GM18520 (cell line): ENCODE data around the gene CD248.

Experiments
- ATAC-seq: cut with Tn5 transposase; IDR thresholded peaks from one replicate; pipeline ENCODE4 v1.9.1; 2021; ENCODE audit not compliant: unreplicated experiment

CD248 gene

GRCh38 chr11:66289548-66290329 lies 27.1 kb downstream of the CD248 start:
- peak; percentile 8 for ATAC-seq

DNA sequence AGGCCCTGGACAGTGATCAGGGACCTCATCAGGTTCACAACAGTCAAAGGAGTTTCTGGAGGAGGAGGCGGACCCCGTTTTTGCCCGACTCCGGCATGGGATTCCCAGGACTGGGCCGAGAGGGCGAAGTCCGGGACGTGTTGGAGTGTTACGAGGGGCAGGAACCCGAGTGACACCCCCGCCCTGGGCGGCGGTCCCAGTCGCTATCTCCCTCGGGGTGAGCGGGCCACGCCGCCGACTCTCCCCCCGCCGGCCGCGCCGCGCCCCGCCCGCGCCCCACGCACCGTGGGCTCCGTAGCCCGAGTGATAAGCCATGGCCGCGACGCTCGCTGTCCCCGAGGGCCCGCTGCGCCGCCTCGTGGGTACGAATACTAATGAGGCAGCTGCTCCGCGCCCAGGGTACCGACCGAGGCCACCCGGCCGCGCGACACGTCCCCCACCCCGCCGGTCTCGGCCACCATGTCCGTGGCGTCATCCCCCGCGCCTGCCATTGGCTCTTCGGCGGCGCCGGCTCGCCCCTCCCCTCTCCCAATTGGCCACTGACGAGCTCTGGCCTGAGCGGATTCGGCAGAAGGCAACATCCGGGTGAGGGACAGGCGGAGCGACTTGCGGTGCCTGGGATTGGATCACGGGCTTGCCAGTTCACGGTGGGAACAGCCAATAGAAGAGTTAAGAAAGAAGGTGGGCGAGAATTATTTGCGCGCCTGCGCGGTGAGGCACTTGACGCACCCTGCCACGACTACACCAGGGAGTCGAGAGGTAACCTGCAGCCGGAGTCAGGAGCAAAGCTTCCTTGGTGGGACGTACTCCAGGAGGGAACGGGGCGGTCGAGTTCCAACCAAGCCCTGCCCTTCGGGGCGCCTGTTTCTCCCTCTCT lies 27.9 kb downstream of the CD248 start, which contains the start of gene YIF1A:
YIF1A (minus strand) TSS at position 473 of the 877 bp plus-strand sequence; CDS start at position 315, 158 bp downstream.
- peak; percentile 94 for ATAC-seq

GRCh38 chr11:66287889-66288670 lies 28.8 kb downstream of the CD248 start:
- no peak for ATAC-seq

DNA sequence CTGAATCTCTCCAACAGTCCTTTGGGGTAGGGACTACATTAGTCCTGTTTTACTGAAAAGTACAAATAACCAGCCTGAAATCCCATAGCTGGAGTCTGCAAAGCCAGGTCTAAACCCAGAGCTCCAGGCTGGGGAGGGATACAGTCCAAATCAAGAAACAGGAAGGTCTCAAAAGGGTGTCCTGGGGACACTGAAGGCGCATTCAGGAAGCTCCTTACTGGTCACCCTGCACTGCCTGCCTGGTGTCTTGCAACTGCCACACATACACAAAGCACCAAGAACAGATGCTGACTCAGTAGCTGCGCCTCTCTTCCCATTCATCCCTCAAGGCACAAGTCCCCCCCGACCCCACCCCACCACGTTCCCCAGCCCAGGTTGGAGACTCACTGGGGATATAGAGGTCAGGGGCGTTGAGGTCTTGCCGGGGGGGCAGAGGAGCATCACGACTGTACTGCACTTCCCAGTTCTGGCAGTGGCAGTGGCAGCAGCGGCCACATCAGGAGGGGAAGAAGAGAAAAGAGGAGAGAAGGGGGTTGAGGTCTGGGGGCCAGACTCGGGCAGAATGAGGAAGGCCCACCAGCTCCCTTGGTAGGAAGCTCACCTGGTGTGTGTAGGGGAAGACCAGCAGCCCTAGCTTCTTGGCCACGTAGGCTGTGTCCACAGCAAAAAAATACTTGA lies 29.5 kb downstream of the CD248 start:
- no peak for ATAC-seq

- no peak for ATAC-seq
Observed at GRCh38 chr11:66286699-66287098, 30.1 kb downstream of the CD248 start.

DNA sequence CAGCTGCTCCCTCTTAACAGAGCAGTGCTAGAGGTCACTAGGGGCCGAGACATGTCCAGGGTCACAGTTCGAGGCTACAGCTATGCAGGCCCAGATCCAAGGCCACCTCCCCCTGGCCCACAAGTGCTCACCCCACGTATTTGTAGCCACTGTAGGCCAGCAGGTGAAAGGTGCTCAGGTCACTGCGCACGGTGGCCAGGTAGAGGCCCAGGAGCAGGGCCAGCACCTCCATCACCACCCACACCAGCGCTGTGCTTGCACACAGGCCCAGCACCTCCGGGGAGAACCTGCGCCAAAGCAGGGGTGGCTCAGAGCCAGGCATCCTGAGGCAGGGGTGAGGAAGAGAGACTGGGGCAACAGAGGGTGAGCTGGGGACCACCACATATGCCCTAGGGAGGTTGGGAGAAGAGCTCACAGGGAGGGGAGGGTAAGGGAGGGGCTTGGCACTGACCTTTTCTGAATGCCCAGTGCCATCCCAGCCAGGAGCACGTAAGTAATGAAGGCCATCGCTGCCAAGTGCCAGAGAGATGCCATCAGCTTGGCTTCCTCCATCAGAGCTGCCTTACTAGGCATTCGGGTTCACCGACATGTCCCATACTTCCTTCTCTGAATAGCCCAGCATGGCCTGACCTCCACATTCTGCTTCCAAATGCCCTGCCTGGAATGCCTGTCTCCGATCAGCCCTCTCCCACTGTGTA lies 31.4 kb downstream of the CD248 start:
- ATAC-seq = no peak

DNA sequence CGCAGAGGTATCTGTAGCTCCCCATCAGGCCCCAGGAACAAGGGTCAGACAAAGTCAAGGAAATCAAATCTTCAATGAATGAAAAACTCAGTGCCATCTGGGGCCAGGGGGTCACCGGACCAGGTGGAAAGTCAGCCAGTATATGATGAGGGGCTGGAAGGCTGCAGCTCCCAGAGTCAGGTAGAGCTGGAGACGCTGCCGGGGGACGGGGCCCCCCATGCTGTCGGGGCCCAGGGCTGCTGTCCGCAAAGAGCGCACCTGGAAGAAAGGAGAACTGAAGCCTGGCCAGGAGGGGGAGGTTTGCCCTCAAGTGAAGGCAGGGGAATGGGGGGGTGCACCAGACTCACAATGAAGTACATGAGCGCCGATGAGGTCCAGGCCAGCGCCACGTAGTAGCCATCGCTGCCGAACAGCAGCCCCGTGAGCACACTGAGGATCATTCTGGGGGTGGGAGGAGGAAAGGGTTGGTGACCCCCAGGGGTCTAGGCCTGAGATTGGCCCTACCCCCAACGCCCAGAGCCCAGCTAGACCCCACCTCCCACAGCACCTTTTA lies 32.2 kb downstream of the CD248 start:
- ATAC-seq = no peak

GRCh38 chr11:66283461-66284105 lies 33.3 kb downstream of the CD248 start:
- ATAC-seq = no peak

DNA sequence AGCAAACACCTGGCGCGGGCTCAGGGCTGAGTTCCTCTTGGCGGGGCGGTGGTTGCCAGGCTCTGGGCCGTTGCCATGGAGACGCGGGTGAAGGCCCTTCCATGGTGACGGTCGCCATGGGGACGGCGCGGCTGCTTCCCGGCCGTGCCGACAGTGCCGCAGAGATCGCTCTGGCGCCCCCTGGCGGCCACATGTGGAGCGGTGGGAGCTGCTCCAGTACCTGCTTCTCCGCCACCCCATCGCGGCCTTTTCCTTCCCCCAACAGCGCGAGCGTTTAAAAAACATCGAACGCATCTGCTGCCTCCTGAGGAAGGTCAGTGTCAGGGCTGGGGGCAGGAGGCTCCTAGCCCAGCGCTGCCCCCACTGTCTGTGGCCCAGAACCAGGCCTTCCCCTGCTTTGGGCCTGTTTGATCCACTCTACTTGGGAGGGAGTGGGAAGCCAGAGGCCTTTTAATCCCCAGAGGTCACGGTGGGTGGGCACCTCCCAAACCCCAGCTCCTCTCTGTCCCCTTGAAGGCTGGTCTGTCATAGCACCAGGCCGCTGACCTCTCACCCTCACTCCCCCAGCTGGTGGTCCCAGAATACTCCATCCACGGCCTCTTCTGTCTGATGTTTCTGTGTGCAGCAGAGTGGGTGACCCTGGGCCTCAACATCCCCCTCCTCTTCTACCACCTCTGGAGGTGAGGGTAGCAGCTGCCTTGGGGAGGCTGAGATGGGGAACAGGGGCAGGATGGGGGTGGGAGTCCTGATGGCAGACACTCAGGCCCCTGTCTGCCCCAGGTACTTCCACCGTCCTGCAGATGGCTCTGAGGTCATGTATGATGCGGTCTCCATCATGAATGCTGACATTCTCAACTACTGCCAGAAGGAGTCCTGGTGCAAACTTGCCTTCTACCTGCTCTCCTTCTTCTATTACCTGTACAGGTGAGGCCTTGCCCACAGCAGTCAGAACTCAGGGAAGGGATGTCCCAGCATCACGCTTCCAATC lies 34.1 kb downstream of the CD248 start:
- ATAC-seq = peak; percentile 83

DNA sequence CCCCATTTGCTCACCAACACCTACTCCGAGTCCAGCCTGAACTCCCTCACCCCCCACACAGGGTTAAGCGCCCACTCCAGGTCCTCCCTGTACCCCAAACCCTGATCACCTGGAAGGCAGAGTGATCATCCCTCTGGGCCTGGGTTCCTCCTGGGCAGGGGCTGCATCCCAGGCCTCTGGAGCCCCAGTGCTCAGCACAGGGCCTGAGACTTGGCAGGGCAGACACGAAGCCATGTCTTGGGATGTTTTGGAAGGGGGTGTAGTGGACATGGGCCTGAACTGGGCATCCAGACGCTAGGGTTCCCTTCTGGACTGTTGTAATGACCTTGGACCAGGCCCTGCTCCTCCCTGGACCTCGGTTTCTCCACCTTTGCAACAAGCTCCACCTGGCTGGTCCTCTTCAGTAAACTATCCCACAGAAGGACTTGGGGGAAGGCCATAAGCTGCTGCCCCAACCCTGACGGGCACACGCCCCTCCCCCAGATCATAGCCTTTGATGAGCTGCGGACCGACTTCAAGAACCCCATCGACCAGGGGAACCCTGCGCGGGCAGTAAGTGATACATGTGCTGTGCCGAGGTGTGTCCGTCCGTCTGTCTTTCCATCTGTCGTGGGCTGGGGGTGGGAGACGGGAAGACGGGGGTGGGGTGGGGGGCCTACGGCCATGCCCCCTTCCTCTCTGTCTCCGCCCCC lies 34.9 kb downstream of the CD248 start:
- ATAC-seq = no peak

DNA sequence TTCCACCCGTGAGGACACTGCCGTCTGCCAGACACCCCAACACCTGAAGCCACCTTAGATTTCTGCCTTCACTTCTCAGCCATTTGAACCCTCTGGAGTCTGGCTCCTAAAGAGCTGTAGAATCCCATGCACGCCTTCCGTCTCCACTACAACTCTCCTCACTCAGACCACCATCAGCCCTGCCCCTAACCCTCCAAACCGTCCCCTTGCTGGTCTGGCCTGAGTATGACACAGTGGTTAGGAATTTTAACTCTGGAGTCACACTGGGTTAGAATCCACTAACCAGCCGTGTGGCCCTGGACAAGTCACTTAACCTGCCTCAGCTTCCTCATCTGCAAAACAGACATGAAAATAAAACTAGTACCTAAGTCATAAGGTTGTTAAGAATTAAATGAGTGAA lies 35.8 kb downstream of the CD248 start:
- no peak for ATAC-seq

DNA sequence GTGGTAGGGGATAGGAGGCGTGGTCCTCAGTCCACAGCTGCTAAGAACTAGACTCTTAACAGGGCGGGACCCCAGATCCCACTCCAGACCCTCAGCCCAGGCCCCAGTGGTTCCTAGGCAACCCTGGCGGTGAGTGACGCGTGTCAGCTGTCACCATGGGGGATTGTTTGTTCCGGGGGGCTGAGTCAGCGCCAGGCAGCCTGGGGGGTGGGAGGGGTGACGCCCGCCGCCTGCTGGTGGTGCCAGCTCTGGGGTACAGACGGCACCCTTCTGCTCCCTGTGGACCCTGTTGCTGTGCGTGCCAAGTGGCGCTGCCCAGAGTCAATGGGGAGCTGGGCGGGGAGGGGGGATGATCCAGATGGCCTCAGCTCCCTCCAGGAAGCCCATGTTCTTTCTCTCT lies 36.4 kb downstream of the CD248 start:
- no peak for ATAC-seq

DNA sequence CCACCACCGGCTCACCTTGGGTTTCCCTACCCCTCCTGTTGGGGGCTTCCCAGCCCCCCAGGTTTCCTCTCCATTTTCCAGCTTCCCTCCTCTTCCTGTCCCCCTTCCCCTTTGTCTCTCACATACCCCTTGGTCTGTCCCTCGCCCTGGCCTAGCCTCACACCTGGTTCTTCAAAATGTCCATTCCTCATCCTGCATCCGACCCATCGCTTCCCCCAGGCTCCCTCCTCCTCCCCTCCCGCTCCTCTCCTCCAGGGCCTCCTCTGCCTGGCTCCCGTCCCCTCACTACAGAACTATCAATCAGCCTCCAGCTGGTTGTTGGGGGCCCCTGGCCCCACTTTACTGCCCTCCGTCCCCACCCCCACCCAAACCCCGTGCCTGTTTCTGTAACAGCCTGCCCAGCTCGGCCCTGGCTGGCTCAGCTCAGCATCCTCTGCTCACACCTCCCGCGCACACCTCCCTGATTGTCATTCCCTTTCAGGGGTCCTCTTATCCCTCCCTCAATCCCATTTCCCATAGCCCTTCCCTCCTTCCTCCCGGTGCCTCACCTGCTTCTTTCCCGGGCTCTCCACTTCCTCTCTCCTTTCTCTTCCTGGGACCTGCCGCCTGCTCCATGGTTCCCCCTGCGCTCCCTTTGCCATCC lies 37.6 kb downstream of the CD248 start:
- ATAC-seq = no peak

GRCh38 chr11:66278363-66279091 lies 38.3 kb downstream of the CD248 start:
- ATAC-seq = no peak

- no peak for ATAC-seq
Observed at GRCh38 chr11:66277471-66278362, 39.1 kb downstream of the CD248 start, which contains the start of gene CNIH2. Gene CNIH2, plus strand, starts transcription at chr11:66278175. Its CDS starts 282 bp downstream, at chr11:66278457.
